Measurements from ENCODE around the gene ILDR2.

GRCh38 chr1:166925810-166926478, 49.4 kb downstream of the ILDR2 start:
- no peak for TF ChIP-seq CTCF (IDR thresholded peaks at IDR 0.05; ENCODE audit: extremely low read depth in 1 of 2, insufficient read depth in 1 of 2, low read depth in 1 of 2, low read length in 2 of 2)
- no peak for TF ChIP-seq JUN (IDR thresholded peaks at IDR 0.05; ENCODE audit: borderline replicate concordance, insufficient read depth, insufficient read length, low read depth)
- no peak for TF ChIP-seq MYC (IDR thresholded peaks at IDR 0.05; ENCODE audit: low read depth, low read length)
